Activated T-helper 9 cell treated with anti-CD3 and anti-CD28 coated beads, Interleukin-2, amount 50 U/mL, for 16 hours (primary cell): ENCODE results near the gene TMEM169.
A peak's percentile ranks its signal among the peaks of the same experiment; 100 is the strongest.

Source experiments
- DNase-seq: peaks from one replicate; pipeline ENCODE4 v3.0.0-alpha.2; 2020; ENCODE audit warnings: low read depth

Gene TMEM169

GRCh38 chr2:216104691-216105090 is 23.0 kb downstream of the TMEM169 start:
- DNase-seq: no peak

DNA sequence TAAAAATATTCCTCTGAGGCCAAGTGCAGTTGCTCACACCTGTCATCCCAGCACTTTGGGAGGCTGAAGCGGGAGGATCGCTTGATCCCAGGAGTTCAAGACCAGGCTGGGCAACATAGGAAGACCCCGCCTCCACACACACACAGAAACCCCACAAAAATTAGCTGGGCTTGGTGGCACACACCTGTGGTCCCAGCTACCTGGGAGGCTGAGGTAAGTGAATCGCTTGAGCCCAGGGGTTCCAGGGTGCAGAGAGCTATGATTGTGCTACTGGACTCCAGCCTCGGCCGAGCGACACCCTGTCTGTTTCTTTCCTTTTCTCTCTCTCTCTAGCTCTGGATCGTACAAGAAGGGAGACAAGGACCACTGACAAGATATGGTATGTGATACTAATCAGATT is 25.6 kb downstream of the TMEM169 start:
- no peak for DNase-seq

- DNase-seq: no peak
Observed at GRCh38 chr2:216107760-216108159, 26.0 kb downstream of the TMEM169 start.

DNA sequence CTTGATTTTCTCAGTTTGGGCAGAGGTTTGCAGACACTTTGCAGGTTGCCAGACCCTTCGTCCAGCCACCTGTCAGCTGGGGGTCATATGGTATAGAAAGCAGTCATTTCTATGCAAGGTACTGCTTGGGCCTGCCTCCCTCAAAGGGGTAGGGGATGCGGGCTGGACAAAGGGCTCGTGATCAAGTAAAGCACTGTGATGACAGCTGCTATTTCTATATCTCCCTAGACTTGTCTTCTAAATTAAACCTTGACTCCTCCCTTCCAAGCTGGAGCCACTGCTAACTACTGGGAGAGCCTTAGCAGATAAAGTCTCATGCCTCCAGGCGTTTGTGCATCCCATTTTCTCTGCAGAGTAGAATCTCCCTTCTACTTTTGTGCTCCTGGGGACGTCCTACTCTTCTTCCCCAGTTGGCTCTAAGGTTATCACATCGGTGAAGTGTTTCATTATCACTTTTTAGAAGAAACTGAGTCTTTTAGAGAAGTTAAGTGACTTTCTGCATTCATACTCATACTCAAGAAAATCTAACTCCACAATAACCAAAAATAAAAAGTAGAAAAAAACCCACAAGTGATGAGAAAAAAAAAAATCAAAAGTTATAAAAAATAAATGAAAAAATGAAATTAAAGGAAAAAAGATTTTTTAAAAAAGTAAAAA is 26.7 kb downstream of the TMEM169 start:
- no peak for DNase-seq

- DNase-seq: peak; percentile 96
Observed at GRCh38 chr2:216108967-216109921, 27.5 kb downstream of the TMEM169 start, which contains the start of gene XRCC5. Gene XRCC5, plus strand, starts transcription at chr2:216109348. Its CDS starts 89 bp downstream, at chr2:216109437.

GRCh38 chr2:216109962-216110614 is 28.4 kb downstream of the TMEM169 start:
- no peak for DNase-seq

DNA sequence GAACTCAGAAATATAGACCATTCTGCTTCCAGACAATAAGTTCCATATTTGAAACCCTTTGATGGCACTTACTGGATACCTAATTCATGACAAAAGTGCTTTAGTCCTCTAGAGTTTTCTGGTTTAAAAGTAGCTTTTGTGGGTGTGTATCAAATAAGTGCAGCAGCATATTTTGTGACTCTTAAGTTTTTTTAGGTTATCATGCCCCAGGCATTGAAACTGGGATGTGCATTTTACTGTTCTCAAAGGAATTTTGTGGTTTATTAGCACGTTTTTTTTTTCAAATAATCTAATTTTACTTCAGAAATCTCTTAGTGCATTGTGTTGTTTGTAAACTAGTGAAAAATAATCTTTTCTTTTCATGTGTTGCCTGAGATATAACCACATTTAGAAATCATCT is 28.9 kb downstream of the TMEM169 start:
- DNase-seq: no peak

- no peak for DNase-seq
Observed at GRCh38 chr2:216111122-216111521, 29.4 kb downstream of the TMEM169 start.

DNA sequence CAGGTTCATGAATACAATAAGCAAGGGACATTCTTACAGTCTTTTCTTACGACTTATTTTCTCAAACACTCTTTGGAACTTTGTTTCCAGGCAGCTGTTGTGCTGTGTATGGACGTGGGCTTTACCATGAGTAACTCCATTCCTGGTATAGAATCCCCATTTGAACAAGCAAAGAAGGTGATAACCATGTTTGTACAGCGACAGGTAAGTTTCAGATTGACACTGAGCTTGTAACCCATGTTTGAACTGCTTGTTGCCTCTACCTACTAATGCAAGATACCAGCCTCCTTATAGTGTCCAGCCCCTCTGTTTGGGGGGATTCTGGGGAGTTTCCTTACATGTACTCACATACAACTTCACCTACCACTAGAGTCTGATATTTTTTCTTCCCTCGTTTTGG is 31.2 kb downstream of the TMEM169 start:
- no peak for DNase-seq

DNA sequence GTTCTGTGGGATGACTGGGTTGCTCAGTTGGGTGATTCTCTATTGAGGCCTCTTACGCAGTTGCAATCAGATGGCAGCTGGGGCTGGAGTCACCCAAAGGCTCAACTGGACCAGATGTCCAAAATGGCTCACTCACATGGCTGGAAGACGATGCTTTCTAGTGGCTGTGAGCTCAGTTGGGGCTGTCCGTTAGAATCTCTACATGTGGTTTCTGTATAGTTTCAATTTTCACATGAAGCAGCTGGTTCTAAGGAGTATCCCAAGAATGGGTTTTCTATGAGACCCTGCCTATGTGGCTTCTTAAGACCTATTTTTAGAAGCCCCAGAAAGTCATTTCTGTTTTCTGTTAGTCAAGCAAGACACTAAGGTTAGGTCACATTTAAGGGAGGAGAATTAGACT is 31.9 kb downstream of the TMEM169 start:
- DNase-seq: no peak

- no peak for DNase-seq
Observed at GRCh38 chr2:216114382-216114713, 32.6 kb downstream of the TMEM169 start.

- peak; percentile 94 for DNase-seq
Observed at GRCh38 chr2:216114714-216115531, 33.2 kb downstream of the TMEM169 start.

GRCh38 chr2:216116418-216116817 is 34.7 kb downstream of the TMEM169 start:
- DNase-seq: no peak

- DNase-seq: no peak
Observed at GRCh38 chr2:216117561-216118340, 36.0 kb downstream of the TMEM169 start.

- no peak for DNase-seq
Observed at GRCh38 chr2:216118474-216118873, 36.8 kb downstream of the TMEM169 start.

DNA sequence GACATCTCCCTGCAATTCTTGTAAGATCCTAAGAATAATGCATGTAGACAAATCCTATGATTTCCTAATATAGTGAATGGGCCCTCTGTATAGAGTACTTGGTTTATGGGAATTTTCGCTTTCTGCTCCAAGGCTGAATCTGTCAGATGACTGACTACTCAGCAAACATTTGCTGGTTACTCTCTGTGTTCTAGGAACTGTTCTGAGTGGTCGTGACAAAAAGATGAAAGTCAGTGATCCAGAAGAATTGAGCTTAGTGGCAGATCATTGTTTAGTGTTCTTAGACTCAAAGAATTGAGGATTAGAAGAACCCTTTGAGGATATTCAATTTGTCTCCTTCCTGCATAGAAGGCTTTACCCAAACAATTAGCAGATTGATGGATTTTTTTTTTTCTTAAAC is 37.4 kb downstream of the TMEM169 start:
- DNase-seq: no peak

GRCh38 chr2:216119986-216120385 is 38.3 kb downstream of the TMEM169 start:
- no peak for DNase-seq

GRCh38 chr2:216121255-216121654 is 39.5 kb downstream of the TMEM169 start:
- no peak for DNase-seq

GRCh38 chr2:216126943-216127342 is 45.2 kb downstream of the TMEM169 start:
- DNase-seq: no peak

DNA sequence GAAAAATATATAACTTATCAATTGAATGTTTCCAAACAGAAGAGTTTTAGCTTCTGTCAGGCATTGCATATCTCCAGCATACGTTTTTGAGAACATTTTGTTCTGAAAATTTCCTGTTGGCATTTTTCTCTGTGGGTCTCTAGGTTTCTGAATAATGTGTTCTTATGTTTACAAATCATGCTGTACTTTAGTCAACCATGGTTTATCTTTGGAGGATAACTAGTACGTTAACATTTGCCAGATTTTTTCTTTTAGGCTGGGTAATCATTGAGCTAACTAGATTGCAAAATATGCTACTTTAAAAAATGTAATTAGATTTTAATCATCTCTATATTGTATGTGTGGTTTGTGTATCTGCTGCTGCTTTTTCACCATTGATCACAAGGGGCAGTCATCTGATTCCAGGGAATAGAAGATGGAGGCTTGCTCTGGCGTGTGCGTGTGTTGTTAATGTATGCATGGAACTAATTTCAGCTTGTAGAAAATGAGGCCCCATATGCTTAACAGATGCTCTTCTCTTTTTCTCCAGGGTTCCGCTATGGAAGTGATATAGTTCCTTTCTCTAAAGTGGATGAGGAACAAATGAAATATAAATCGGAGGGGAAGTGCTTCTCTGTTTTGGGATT is 48.7 kb downstream of the TMEM169 start:
- DNase-seq: no peak
